Smooth muscle cell (in vitro differentiated cells): ENCODE results near the gene HPSE2. TPM values are rescaled to one million over a fixed set of nuclear protein-coding genes. Genes with fewer than 3 reads are reported as not detected.

Experiments used
- DNase-seq: peaks from one replicate; lab custom pipeline; 2025; ENCODE audit not compliant: unreplicated experiment; lab: John Stamatoyannopoulos, UW
- H2AFZ ChIP-seq: fragments of 200-600 bp; sonication (generic); 2 replicates; pipeline ENCODE4 v1.6.0; 2016; ENCODE audit warnings: antibody characterized with exemption, low read depth, mild to moderate bottlenecking
- H3F3A ChIP-seq: fragments of 200-600 bp; sonication (generic); 2 replicates; pipeline ENCODE4 v1.6.0; 2017; ENCODE audit warnings: antibody characterized with exemption, low read depth
- H3K27ac ChIP-seq: fragments of 200-600 bp; sonication (generic); 2 replicates; pipeline ENCODE4 v1.5.1; 2016; ENCODE audit warnings: low read depth, mild to moderate bottlenecking
- H3K27me3 ChIP-seq: fragments of 200-600 bp; sonication (generic); 2 replicates; pipeline ENCODE4 v1.6.1; 2016; ENCODE audit warnings: low read depth, mild to moderate bottlenecking
- H3K36me3 ChIP-seq: fragments of 200-600 bp; sonication (generic); 2 replicates; pipeline ENCODE4 v1.5.1; 2016; ENCODE audit warnings: low read depth
- H3K4me1 ChIP-seq: fragments of 200-600 bp; sonication (generic); 2 replicates; pipeline ENCODE4 v1.5.1; 2016; ENCODE audit warnings: low read depth
- H3K4me2 ChIP-seq: fragments of 200-600 bp; sonication (generic); 2 replicates; pipeline ENCODE4 v1.6.0; 2016; ENCODE audit warnings: mild to moderate bottlenecking
- H3K4me3 ChIP-seq: fragments of 200-600 bp; sonication (generic); 2 replicates; pipeline ENCODE4 v1.5.1; 2016; ENCODE audit warnings: mild to moderate bottlenecking
- H3K79me2 ChIP-seq: fragments of 200-600 bp; sonication (generic); 2 replicates; pipeline ENCODE4 v1.6.0; 2016; ENCODE audit warnings: low read depth, mild to moderate bottlenecking
- H3K9ac ChIP-seq: fragments of 200-600 bp; sonication (generic); 2 replicates; pipeline ENCODE4 v1.6.0; 2016; ENCODE audit warnings: low read depth
- H3K9me3 ChIP-seq: fragments of 200-600 bp; sonication (generic); replicated peaks from 2 replicates; pipeline ENCODE4 v1.5.1; 2016; ENCODE audit warnings: low read depth
- H4K20me1 ChIP-seq: fragments of 200-600 bp; sonication (generic); 2 replicates; pipeline ENCODE4 v1.6.0; 2016; ENCODE audit warnings: low read depth
- CTCF ChIP-seq: fragments of 200-600 bp; sonication (generic); IDR thresholded peaks from 2 replicates; pipeline ENCODE4 v1.5.1; 2017; ENCODE audit warnings: borderline replicate concordance, mild to moderate bottlenecking, antibody characterized with exemption; ENCODE audit not compliant: insufficient read depth, poor library complexity, severe bottlenecking
- WGBS: methylation state at CpG from one replicate; pipeline ENCODE4 v1.1.7; 2016; ENCODE audit warnings: low lambda C conversion rate; 5-methylcytosine and 5-hydroxymethylcytosine counted together
- polyA plus RNA-seq: library from polyadenylated mRNA; unstranded; fragments of >200 nt; fragmentation: Nextera tagmentation; extraction: Ambion mirVana; gene quantifications from 2 replicates; pipeline ENCODE4 v1.2.1, GENCODE V29; 2016
- total RNA-seq: library from RNA; depleted of rRNA; stranded (reverse); fragments of >200 nt; gene quantifications from 2 replicates; pipeline ENCODE4 v1.2.3, GENCODE V29; 2014

HPSE2 gene
- total and polyA plus RNA-seq, 2 experiments from 2014 or later = 0.13 TPM; not detected in 1

- Histone ChIP-seq H2AFZ (peak overlapping the region; percentile 93), H3F3A (no peaks in the 10 kb centered on the region), H3K27ac (peak overlapping the region; percentile 13), H3K9ac (peak overlapping the region; percentile 26), H3K9me3 (no peaks in the 10 kb centered on the region), H3K4me3 (peak overlapping the region; percentile 61), H3K79me2 (no peaks in the 10 kb centered on the region), H3K36me3 (no peaks in the 10 kb centered on the region), H4K20me1 (no peaks in the 10 kb centered on the region), H3K4me2 (peak overlapping the region; percentile 89), H3K27me3 (no peaks in the 10 kb centered on the region), H3K4me1 (peaks cover 9% of the 10 kb centered on the region)
- DNase-seq = no peak
- 57% methylated on average over 3 of the region's 3 CpGs for WGBS
- no peak for TF ChIP-seq CTCF
These were observed 821.1 kb downstream of the HPSE2 start for GRCh38 chr10:98414578-98414931.

- no peak overlapping the region for H3K4me2 ChIP-seq
- no peaks in the 10 kb centered on the region for H3K36me3 ChIP-seq
- no peaks in the 10 kb centered on the region for H3F3A ChIP-seq
- H3K27ac ChIP-seq = no peak overlapping the region
- H3K79me2 ChIP-seq = no peaks in the 10 kb centered on the region
- no peak for TF ChIP-seq CTCF
- no peaks in the 10 kb centered on the region for H3K9me3 ChIP-seq
- H3K9ac ChIP-seq = no peak overlapping the region
- H3K27me3 ChIP-seq = no peaks in the 10 kb centered on the region
- peaks cover 9% of the 10 kb centered on the region for H3K4me1 ChIP-seq
- WGBS = 95% methylated on average over 1 of the region's 1 CpG
- H4K20me1 ChIP-seq = no peaks in the 10 kb centered on the region
- DNase-seq = no peak
- H2AFZ ChIP-seq = no peak overlapping the region
- no peak overlapping the region for H3K4me3 ChIP-seq
These were observed 823.9 kb downstream of the HPSE2 start for GRCh38 chr10:98411768-98412167.

GRCh38 chr10:98411166-98411565 is 824.5 kb downstream of the HPSE2 start:
- H2AFZ ChIP-seq = no peak overlapping the region
- TF ChIP-seq CTCF = no peak
- peaks cover 9% of the 10 kb centered on the region for H3K4me1 ChIP-seq
- H3K27me3 ChIP-seq = no peaks in the 10 kb centered on the region
- no peaks in the 10 kb centered on the region for H3K79me2 ChIP-seq
- no peaks in the 10 kb centered on the region for H4K20me1 ChIP-seq
- H3F3A ChIP-seq = no peaks in the 10 kb centered on the region
- DNase-seq = no peak
- H3K9ac ChIP-seq = no peak overlapping the region
- H3K9me3 ChIP-seq = no peaks in the 10 kb centered on the region
- WGBS = 94% methylated on average over 11 of the region's 11 CpGs
- H3K27ac ChIP-seq = no peak overlapping the region
- no peak overlapping the region for H3K4me3 ChIP-seq
- H3K4me2 ChIP-seq = no peak overlapping the region
- H3K36me3 ChIP-seq = no peaks in the 10 kb centered on the region

- DNase-seq = no peak
- H3K9me3 ChIP-seq = no peaks in the 10 kb centered on the region
- H3K27me3 ChIP-seq = no peaks in the 10 kb centered on the region
- H3K4me1 ChIP-seq = peaks cover 9% of the 10 kb centered on the region
- no peak for TF ChIP-seq CTCF
- H3K36me3 ChIP-seq = no peaks in the 10 kb centered on the region
- no peaks in the 10 kb centered on the region for H3F3A ChIP-seq
- no peaks in the 10 kb centered on the region for H3K79me2 ChIP-seq
- no peak overlapping the region for H3K9ac ChIP-seq
- H3K4me2 ChIP-seq = no peak overlapping the region
- no peak overlapping the region for H3K27ac ChIP-seq
- 96% methylated on average over 9 of the region's 10 CpGs for WGBS
- H4K20me1 ChIP-seq = no peaks in the 10 kb centered on the region
- no peak overlapping the region for H3K4me3 ChIP-seq
- H2AFZ ChIP-seq = no peak overlapping the region
These were observed 824.9 kb downstream of the HPSE2 start for GRCh38 chr10:98410759-98411158.
